CD4-positive, alpha-beta T cell (primary cell): ENCODE results near the gene LILRA1. TPM values are rescaled to one million over a fixed set of nuclear protein-coding genes. Genes with fewer than 3 reads are reported as not detected.

Experiments used
- ATAC-seq: fragments of 200-7000 bp; cut with Tn5 transposase; one replicate; pipeline ENCODE4 v1.10.0; 2022; ENCODE audit warnings: mild to moderate bottlenecking; ENCODE audit not compliant: poor library complexity
- CTCF ChIA-PET: fragments of 350-600 bp; sonication (Branson Sonifier 250); formaldehyde crosslinking; loops from one replicate; lab custom pipeline; 2021; ENCODE audit warnings: antibody characterized with exemption, inconsistent platforms; lab: Charles Lee
- POLR2A ChIA-PET: fragments of 350-600 bp; sonication (Branson Sonifier 250); formaldehyde crosslinking; loops from one replicate; lab custom pipeline; 2021; ENCODE audit warnings: antibody characterized with exemption, inconsistent platforms; lab: Charles Lee
- DNase-seq, 14 experiments: peaks; one replicate each; pipeline ENCODE4 v3.0.0-alpha.2; 2013 to 2020; ENCODE audit warnings: mixed read lengths in 2 of 14
- H3K27ac ChIP-seq, 2 donors: one replicate each; pipeline versions ENCODE4 v1.5.1 to v1.7.0; 2013; ENCODE audit warnings: low read length in 2 of 2, low read depth in 1 of 2, mild to moderate bottlenecking in 1 of 2
- H3K27me3 ChIP-seq, 2 experiments: 1 replicate in 1 of 2; 2 replicates in 1 of 2; pipeline versions ENCODE4 v1.6.1 to v1.7.0; 2013; ENCODE audit warnings: low read length in 2 of 2, control low read depth in 1 of 2, mild to moderate bottlenecking in 1 of 2, moderate library complexity in 1 of 2; ENCODE audit not compliant: insufficient read depth in 2 of 2, control insufficient read depth in 1 of 2
- H3K36me3 ChIP-seq: one replicate; pipeline ENCODE4 v1.6.1; 2013; ENCODE audit warnings: low read length, control low read depth; ENCODE audit not compliant: insufficient read depth
- H3K4me1 ChIP-seq: one replicate; pipeline ENCODE4 v1.6.1; 2013; ENCODE audit warnings: low read length, control low read depth; ENCODE audit not compliant: insufficient read depth
- H3K4me3 ChIP-seq: one replicate; pipeline ENCODE4 v1.5.1; 2013; ENCODE audit warnings: mild to moderate bottlenecking, low read length, moderate library complexity
- H3K9me3 ChIP-seq, 2 experiments: 1 replicate in 1 of 2; 2 replicates in 1 of 2; pipeline versions ENCODE4 v1.6.1 to v1.7.0; 2013; ENCODE audit warnings: low read length in 2 of 2, mild to moderate bottlenecking in 2 of 2, control low read depth in 1 of 2, moderate library complexity in 1 of 2; ENCODE audit not compliant: control insufficient read depth in 1 of 2, insufficient read depth in 1 of 2
- H3K27ac Mint-ChIP-seq: one replicate; pipeline ENCODE4 v1.8.0; 2020; ENCODE audit warnings: mixed read lengths
- H3K27me3 Mint-ChIP-seq: one replicate; pipeline ENCODE4 v1.8.0; 2021; ENCODE audit warnings: mixed read lengths
- H3K36me3 Mint-ChIP-seq: one replicate; pipeline ENCODE4 v1.8.0; 2021; ENCODE audit warnings: low read depth, mixed read lengths
- H3K4me1 Mint-ChIP-seq: one replicate; pipeline ENCODE4 v1.8.0; 2021; ENCODE audit warnings: low read depth, mixed read lengths
- H3K4me3 Mint-ChIP-seq: one replicate; pipeline ENCODE4 v1.8.0; 2020; ENCODE audit warnings: mild to moderate bottlenecking, mixed read lengths
- H3K9me3 Mint-ChIP-seq: one replicate; pipeline ENCODE4 v1.8.0; 2020; ENCODE audit warnings: mixed read lengths
- intact Hi-C, 2 experiments: fragments of 100-400 bp; cut with DNase I in 1 of 2; cut with micrococcal nuclease in 1 of 2; formaldehyde crosslinking; loops; one replicate each; pipeline versions ENCODE4 v1.15.1 to v1.9.0; 2023 to 2025; cut with DNase I, micrococcal nuclease
- total RNA-seq, 174 experiments: library from RNA in 2 of 174; stranded (reverse) in 2 of 174; gene quantifications; one replicate each; pipeline ENCODE4 v1.2.3 and lab custom pipeline; 2021 to 2026
- TF ChIP-seq, protein P1 (sequence below): fragments of 200-600 bp; IDR thresholded peaks from one replicate; pipeline ENCODE4 v1.8.0; 2022; ENCODE audit warnings: antibody characterized with exemption, mild to moderate bottlenecking

Gene LILRA1
- total RNA-seq, 2 experiments from 2014 or later, result 0.27 to 0.36 TPM

DNA sequence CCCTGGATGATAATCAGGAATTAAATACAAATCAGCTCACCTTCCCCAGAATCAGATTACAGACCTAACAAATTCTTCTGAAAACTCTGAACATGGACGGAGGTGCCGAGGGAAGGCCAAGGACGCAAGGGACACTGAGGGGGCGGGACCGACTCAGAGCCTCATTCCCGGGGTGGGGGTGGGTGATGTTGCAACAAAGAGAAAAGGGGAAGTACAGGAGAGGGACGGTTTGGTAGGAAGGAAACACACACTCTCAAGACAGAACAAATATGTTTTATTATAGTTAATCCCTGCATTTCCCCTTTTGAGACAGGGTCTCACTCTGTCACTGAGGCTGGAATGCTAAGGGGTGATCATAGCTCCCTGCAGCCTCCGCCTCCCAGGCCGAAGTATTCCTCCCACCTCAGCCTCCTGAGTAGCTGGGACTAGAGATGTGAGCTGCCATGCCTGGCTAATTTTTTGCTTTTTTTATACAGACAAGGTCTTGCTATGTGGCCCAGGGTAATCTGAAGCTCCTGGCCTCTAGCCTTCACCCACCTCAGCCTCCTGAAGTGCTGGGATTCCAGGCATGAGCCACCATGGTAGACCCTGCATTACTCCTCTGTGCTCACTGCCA is 20.6 kb upstream of the LILRA1 start:
- Histone ChIP-seq H3K4me3 (peak overlapping the region; percentile 22), H3K4me1 (no peaks in the 10 kb centered on the region), H3K9me3 (no peaks in the 10 kb centered on the region), H3K36me3 (no peaks in the 10 kb centered on the region), H3K27ac (no peak overlapping the region), H3K27me3 (peaks cover 0 to 12% of the 10 kb centered on the region in 2 experiments)
- no peaks in the 10 kb centered on the region for H3K9me3 Mint-ChIP-seq
- H3K36me3 Mint-ChIP-seq, result no peaks in the 10 kb centered on the region
- no peak overlapping the region for H3K4me3 Mint-ChIP-seq
- no peak overlapping the region for H3K27ac Mint-ChIP-seq
- H3K4me1 Mint-ChIP-seq, result no peaks in the 10 kb centered on the region
- no peak for ATAC-seq
- intact Hi-C loops, result no loop called here
- POLR2A ChIA-PET, result no interaction called here
- DNase-seq, result peak in 3 of 14 experiments; percentile 13 to 63 (median 60)
- H3K27me3 Mint-ChIP-seq, result peaks cover 62% of the 10 kb centered on the region
- TF ChIP-seq, protein P1, sequence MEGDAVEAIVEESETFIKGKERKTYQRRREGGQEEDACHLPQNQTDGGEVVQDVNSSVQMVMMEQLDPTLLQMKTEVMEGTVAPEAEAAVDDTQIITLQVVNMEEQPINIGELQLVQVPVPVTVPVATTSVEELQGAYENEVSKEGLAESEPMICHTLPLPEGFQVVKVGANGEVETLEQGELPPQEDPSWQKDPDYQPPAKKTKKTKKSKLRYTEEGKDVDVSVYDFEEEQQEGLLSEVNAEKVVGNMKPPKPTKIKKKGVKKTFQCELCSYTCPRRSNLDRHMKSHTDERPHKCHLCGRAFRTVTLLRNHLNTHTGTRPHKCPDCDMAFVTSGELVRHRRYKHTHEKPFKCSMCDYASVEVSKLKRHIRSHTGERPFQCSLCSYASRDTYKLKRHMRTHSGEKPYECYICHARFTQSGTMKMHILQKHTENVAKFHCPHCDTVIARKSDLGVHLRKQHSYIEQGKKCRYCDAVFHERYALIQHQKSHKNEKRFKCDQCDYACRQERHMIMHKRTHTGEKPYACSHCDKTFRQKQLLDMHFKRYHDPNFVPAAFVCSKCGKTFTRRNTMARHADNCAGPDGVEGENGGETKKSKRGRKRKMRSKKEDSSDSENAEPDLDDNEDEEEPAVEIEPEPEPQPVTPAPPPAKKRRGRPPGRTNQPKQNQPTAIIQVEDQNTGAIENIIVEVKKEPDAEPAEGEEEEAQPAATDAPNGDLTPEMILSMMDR, result no peak
- CTCF ChIA-PET, result no interaction called here

DNA sequence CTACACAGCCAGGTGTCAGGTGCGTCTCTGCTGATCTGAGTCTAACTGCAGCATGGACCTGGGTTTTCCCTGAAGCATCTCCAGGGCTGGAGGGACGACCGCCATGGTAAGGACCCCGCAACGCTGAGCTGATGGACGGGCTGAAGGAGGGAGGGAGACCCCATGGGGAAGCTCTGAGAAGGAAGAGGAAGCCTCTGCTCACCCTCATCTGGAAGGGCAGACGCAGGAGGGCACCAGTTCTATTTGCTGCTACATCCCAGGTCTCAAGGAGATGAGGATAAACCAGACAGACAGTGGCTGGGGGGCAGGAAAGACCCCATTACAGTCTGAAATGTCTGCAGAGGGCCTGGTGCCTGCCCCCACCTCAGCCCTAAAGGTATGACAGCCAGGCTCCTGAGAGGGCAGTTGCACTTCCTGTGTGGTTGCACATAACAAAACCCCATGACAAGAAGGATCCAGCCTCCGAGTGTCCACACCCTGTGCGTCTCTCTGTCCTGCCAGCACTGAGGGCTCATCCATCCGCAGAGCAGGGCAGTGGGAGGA is 20.0 kb upstream of the LILRA1 start, which contains the start of gene LILRA2:
LILRA2 (plus strand) TSS at position 461 of the 543 bp plus-strand sequence. CDS start 89 bp downstream, outside the sequence.
- DNase-seq (peak in 3 of 14 experiments; percentile 4 to 35 (median 34)), ATAC-seq (no peak)
- peaks cover 0 to 12% of the 10 kb centered on the region in 2 experiments for H3K27me3 ChIP-seq
- Mint-ChIP-seq H3K27me3 (peaks cover 60% of the 10 kb centered on the region), H3K9me3 (no peaks in the 10 kb centered on the region), H3K4me3 (no peak within 1 kb of the TSS), H3K36me3 (no peaks in the 10 kb centered on the region), H3K4me1 (no peaks in the 10 kb centered on the region), H3K27ac (no peak within 1 kb of the TSS)
- H3K4me3 ChIP-seq, result peak within 1 kb of the TSS; percentile 22
- ChIA-PET POLR2A (no interaction called here), CTCF (no interaction called here)
- H3K4me1 ChIP-seq, result no peaks in the 10 kb centered on the region
- H3K36me3 ChIP-seq, result no peaks in the 10 kb centered on the region
- intact Hi-C loops, result no loop called here
- no peaks in the 10 kb centered on the region for H3K9me3 ChIP-seq
- H3K27ac ChIP-seq, result no peak within 1 kb of the TSS
- TF ChIP-seq, protein P1, result no peak

DNA sequence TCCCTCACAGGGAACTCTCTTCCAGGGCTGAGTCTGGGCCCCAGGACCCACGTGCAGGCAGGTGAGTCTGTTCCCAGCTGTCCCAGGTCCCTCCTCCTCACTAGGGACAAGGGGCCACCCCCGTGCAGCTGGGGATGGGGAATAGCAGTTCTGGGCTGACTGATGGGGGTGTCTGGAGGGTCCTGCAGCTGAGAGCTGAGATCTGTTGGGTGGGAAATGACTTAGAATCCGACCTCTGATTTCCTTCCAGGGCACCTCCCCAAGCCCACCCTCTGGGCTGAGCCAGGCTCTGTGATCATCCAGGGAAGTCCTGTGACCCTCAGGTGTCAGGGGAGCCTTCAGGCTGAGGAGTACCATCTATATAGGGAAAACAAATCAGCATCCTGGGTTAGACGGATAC is 19.4 kb upstream of the LILRA1 start:
- H3K4me1 ChIP-seq, result no peaks in the 10 kb centered on the region
- peaks cover 53% of the 10 kb centered on the region for H3K27me3 Mint-ChIP-seq
- ChIA-PET POLR2A (no interaction called here), CTCF (no interaction called here)
- no peaks in the 10 kb centered on the region for H3K36me3 Mint-ChIP-seq
- peak overlapping the region; percentile 20 for H3K4me3 ChIP-seq
- H3K27me3 ChIP-seq, result peaks cover 0 to 12% of the 10 kb centered on the region in 2 experiments
- H3K27ac Mint-ChIP-seq, result no peak overlapping the region
- no peaks in the 10 kb centered on the region for H3K4me1 Mint-ChIP-seq
- H3K36me3 ChIP-seq, result no peaks in the 10 kb centered on the region
- H3K4me3 Mint-ChIP-seq, result no peak overlapping the region
- no peaks in the 10 kb centered on the region for H3K9me3 ChIP-seq
- DNase-seq (no peak), ATAC-seq (no peak)
- intact Hi-C loops, result no loop called here
- no peaks in the 10 kb centered on the region for H3K9me3 Mint-ChIP-seq
- no peak overlapping the region for H3K27ac ChIP-seq
- TF ChIP-seq, protein P1, result no peak
